Panc1 (cell line): Measurements from ENCODE around the gene ZBP1. TPM values are rescaled to one million over a fixed set of nuclear protein-coding genes. Genes with fewer than 3 reads are reported as not detected.

ENCODE experiments used
- ATAC-seq: fragments of 200-7000 bp; cut with Tn5 transposase; 2 replicates; pipeline ENCODE4 v1.9.1; 2020; ENCODE audit warnings: mild to moderate bottlenecking, moderate library complexity
- BruUV-seq: library from RNA; stranded (reverse); fragments of 400-500 nt; replicated peaks from 2 replicates; lab custom pipeline; 2021; lab: Mats Ljungman, UMichigan
- CTCF ChIA-PET: fragments of 300-600 bp; sonication (Branson Sonifier 250); formaldehyde crosslinking; loops from one replicate; lab custom pipeline; 2022; ENCODE audit warnings: antibody characterized with exemption; lab: Charles Lee
- POLR2A ChIA-PET: fragments of 300-600 bp; sonication (Branson Sonifier 250); formaldehyde crosslinking; loops from one replicate; lab custom pipeline; 2022; ENCODE audit warnings: antibody characterized with exemption; lab: Charles Lee
- DNase-seq: peaks from one replicate; pipeline ENCODE4 v3.0.0-alpha.2; 2010; ENCODE audit warnings: low read depth, low spot score
- H3K27ac ChIP-seq: 2 replicates; pipeline ENCODE4 v1.5.1; 2011; ENCODE audit warnings: mild to moderate bottlenecking, low read length, inconsistent platforms
- H3K27me3 ChIP-seq: fragments of 200-500 bp; sonication (Bioruptor generic); 2 replicates; pipeline ENCODE4 v1.6.0; 2014; ENCODE audit warnings: low read length, inconsistent platforms; ENCODE audit not compliant: control insufficient read depth, insufficient read depth
- H3K36me3 ChIP-seq: fragments of 200-500 bp; sonication (Bioruptor generic); 2 replicates; pipeline ENCODE4 v1.5.1; 2014; ENCODE audit warnings: inconsistent platforms, mild to moderate bottlenecking, low read length, moderate library complexity; ENCODE audit not compliant: control insufficient read depth, insufficient read depth
- H3K4me1 ChIP-seq: 2 replicates; pipeline ENCODE4 v1.5.1; 2011; ENCODE audit warnings: inconsistent platforms, mild to moderate bottlenecking, low read length, moderate library complexity; ENCODE audit not compliant: control insufficient read depth, insufficient read depth
- H3K4me3 ChIP-seq, 2 experiments: 2 replicates each; pipeline ENCODE4 v1.5.1; 2011 to 2012; ENCODE audit warnings: low read depth in 2 of 2, low read length in 2 of 2, mild to moderate bottlenecking in 2 of 2, inconsistent platforms in 1 of 2, moderate library complexity in 1 of 2
- H3K9me3 ChIP-seq: fragments of 200-500 bp; sonication (Bioruptor generic); 2 replicates; pipeline ENCODE4 v1.5.1; 2014; ENCODE audit warnings: low read depth, mild to moderate bottlenecking, inconsistent platforms, low read length, moderate library complexity; ENCODE audit not compliant: control insufficient read depth, insufficient read depth
- POLR2AphosphoS5 ChIP-seq: IDR thresholded peaks from 2 replicates; pipeline ENCODE4 v1.6.1; 2012; ENCODE audit warnings: mild to moderate bottlenecking, low read depth, low read length, moderate library complexity
- SIN3A ChIP-seq: IDR thresholded peaks from 2 replicates; pipeline ENCODE4 v1.6.1; 2012; ENCODE audit warnings: low read depth, mild to moderate bottlenecking, low read length, moderate library complexity, borderline replicate concordance; ENCODE audit not compliant: insufficient read depth
- TCF7L2 ChIP-seq: IDR thresholded peaks from 2 replicates; pipeline ENCODE4 v1.6.1; 2011; ENCODE audit warnings: mild to moderate bottlenecking, low read depth, low read length, inconsistent platforms
- in situ Hi-C: cut with HindIII; loops from 2 replicates; pipeline ENCODE4 v1.10.0; 2016; ENCODE audit warnings: low sequenced_read_pairs, low pct_unique_long_range_greater_than_20kb
- intact Hi-C: fragments of 100-400 bp; cut with micrococcal nuclease; formaldehyde crosslinking; loops from one replicate; pipeline ENCODE4 v1.10.0; 2022; ENCODE audit not compliant: unreplicated experiment
- total RNA-seq: library from RNA; stranded (reverse); gene quantifications from one replicate; pipeline ENCODE4 v1.2.1, GENCODE V29; 2021; ENCODE audit not compliant: unreplicated experiment
- TF ChIP-seq, protein P1 (sequence below): fragments of 450-650 bp; IDR thresholded peaks from 2 replicates; pipeline ENCODE4 v1.5.1; 2017; ENCODE audit warnings: mild to moderate bottlenecking
- TF ChIP-seq, protein P2 (sequence below), 2 experiments: IDR thresholded peaks; 2 replicates each; pipeline ENCODE4 v1.6.1; 2011 to 2012; ENCODE audit warnings: low read depth in 2 of 2, control low read depth in 1 of 2, low read length in 1 of 2, mild to moderate bottlenecking in 1 of 2, moderate library complexity in 1 of 2; ENCODE audit not compliant: insufficient read depth in 1 of 2

ZBP1 gene
- total RNA-seq, 1 experiment from 2014 or later = not detected

DNA sequence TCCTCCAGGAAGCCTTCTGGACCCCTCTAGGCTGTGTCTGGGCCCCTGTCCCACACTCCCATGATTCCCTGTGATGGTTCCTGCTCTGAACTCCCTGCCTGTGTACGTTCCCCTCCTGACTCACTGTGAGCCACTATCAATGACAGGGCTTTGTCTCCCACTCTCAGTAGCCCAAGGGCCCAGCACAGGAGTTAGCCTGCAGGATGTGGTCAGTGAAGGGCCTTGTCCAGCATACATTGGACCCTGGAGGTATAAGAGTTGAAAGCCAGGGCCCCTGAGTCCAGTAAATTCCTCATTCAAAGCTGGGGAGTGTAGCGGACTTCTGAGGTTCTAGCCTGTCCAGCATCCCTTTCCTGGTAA is 19.0 kb downstream of the ZBP1 start:
- Histone ChIP-seq H3K4me1 (no peaks in the 10 kb centered on the region), H3K4me3 (no peak overlapping the region), H3K9me3 (no peaks in the 10 kb centered on the region), H3K27me3 (no peaks in the 10 kb centered on the region), H3K27ac (no peak overlapping the region), H3K36me3 (no peaks in the 10 kb centered on the region)
- no peak for DNase-seq
- ChIA-PET POLR2A (no interaction called here), CTCF (no interaction called here)
- intact Hi-C loops = no loop called here
- no peak for ATAC-seq
- in situ Hi-C loops = no loop called here
- TF ChIP-seq TCF7L2 (no peak), POLR2AphosphoS5 (no peak), SIN3A (no peak)
- TF ChIP-seq, protein P1, sequence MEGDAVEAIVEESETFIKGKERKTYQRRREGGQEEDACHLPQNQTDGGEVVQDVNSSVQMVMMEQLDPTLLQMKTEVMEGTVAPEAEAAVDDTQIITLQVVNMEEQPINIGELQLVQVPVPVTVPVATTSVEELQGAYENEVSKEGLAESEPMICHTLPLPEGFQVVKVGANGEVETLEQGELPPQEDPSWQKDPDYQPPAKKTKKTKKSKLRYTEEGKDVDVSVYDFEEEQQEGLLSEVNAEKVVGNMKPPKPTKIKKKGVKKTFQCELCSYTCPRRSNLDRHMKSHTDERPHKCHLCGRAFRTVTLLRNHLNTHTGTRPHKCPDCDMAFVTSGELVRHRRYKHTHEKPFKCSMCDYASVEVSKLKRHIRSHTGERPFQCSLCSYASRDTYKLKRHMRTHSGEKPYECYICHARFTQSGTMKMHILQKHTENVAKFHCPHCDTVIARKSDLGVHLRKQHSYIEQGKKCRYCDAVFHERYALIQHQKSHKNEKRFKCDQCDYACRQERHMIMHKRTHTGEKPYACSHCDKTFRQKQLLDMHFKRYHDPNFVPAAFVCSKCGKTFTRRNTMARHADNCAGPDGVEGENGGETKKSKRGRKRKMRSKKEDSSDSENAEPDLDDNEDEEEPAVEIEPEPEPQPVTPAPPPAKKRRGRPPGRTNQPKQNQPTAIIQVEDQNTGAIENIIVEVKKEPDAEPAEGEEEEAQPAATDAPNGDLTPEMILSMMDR = no peak
- BruUV-seq = no TSS peak

DNA sequence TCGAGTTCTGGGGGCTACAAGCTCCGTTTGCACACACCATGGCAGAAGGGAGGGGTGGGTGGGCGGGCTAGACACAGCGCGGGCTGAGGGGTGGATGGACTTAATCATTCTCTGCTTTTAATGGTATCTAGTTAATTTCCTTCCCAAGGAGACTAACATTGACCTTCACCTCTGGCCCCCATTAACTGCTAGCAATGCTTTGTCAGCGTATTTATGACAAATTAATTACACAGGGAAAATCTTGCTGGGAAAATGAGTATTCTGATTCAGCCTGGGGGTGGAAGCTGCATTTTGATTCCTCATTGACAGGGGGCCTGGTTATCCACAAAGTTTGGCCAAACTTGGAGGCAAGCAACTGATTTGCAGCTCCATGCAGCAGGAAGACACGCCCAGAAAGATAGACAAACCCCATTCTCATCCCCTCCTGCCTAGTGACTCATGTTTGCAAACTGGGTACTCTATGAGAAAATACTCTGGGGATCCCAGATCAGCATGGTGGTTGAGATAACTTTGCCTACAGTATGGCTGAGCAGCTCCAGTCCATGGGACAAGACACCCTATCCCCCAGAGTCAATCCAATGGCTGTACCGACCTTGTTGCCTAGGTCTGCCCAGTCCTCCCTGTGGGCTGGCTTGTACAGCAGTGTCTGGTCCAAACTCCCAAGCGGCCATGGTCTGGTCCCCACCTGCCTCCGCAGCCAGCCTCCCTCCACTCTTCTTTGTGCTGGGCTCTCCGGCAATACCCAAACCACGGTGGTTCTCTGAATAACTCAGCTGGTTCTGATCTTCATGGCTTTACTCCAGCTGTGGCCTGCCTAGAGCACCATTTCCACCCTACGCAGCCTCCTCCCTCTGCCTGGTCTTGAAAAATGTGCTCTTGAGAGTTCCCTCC is 19.7 kb downstream of the ZBP1 start:
- in situ Hi-C loops (no loop called here), intact Hi-C loops (no loop called here)
- ChIA-PET CTCF (interaction anchor here (0.6 kb wide), 3 partner anchors 87 to 583 kb away, joined by 3 to 9 read pairs (median 7); no protein-coding TSS in a partner anchor), POLR2A (interaction anchor here (0.6 kb wide), 1 partner anchor 480 kb away, joined by 7 read pairs; no protein-coding TSS in a partner anchor)
- no TSS peak for BruUV-seq
- Histone ChIP-seq H3K27me3 (no peaks in the 10 kb centered on the region), H3K4me3 (no peak overlapping the region), H3K27ac (no peak overlapping the region), H3K4me1 (no peaks in the 10 kb centered on the region), H3K9me3 (no peaks in the 10 kb centered on the region), H3K36me3 (no peaks in the 10 kb centered on the region)
- TF ChIP-seq, protein P1 = no peak
- TF ChIP-seq TCF7L2 (no peak), POLR2AphosphoS5 (no peak), SIN3A (no peak)
- TF ChIP-seq, protein P2, sequence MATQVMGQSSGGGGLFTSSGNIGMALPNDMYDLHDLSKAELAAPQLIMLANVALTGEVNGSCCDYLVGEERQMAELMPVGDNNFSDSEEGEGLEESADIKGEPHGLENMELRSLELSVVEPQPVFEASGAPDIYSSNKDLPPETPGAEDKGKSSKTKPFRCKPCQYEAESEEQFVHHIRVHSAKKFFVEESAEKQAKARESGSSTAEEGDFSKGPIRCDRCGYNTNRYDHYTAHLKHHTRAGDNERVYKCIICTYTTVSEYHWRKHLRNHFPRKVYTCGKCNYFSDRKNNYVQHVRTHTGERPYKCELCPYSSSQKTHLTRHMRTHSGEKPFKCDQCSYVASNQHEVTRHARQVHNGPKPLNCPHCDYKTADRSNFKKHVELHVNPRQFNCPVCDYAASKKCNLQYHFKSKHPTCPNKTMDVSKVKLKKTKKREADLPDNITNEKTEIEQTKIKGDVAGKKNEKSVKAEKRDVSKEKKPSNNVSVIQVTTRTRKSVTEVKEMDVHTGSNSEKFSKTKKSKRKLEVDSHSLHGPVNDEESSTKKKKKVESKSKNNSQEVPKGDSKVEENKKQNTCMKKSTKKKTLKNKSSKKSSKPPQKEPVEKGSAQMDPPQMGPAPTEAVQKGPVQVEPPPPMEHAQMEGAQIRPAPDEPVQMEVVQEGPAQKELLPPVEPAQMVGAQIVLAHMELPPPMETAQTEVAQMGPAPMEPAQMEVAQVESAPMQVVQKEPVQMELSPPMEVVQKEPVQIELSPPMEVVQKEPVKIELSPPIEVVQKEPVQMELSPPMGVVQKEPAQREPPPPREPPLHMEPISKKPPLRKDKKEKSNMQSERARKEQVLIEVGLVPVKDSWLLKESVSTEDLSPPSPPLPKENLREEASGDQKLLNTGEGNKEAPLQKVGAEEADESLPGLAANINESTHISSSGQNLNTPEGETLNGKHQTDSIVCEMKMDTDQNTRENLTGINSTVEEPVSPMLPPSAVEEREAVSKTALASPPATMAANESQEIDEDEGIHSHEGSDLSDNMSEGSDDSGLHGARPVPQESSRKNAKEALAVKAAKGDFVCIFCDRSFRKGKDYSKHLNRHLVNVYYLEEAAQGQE (IDR thresholded peaks at IDR 0.05; ENCODE audit: insufficient read depth in 1 of 2, low read depth in 2 of 2, low read length in 1 of 2) = no peak
- ATAC-seq (no peak), DNase-seq (no peak)
